GM12891 (cell line): ENCODE measurements around the gene SEPTIN2.

Source experiments
- DNase-seq: peaks from one replicate; pipeline ENCODE4 v3.0.0; 2011; ENCODE audit warnings: low spot score; ENCODE audit not compliant: insufficient read length
- FAIRE-seq: peaks from 2 replicates; lab custom pipeline; 2011; peaks lifted over from hg19 to GRCh38; lab: Jason Lieb, UNC
- PAX5 ChIP-seq: IDR thresholded peaks from 2 replicates; pipeline ENCODE4 v1.6.1; 2011; ENCODE audit warnings: low read length, moderate library complexity, mild to moderate bottlenecking; ENCODE audit not compliant: insufficient read depth, severe bottlenecking
- POLR2A ChIP-seq: IDR thresholded peaks from 2 replicates; pipeline ENCODE4 v1.6.1; 2011; ENCODE audit warnings: low read depth, low read length, control low read depth
- POLR2AphosphoS5 ChIP-seq: IDR thresholded peaks from 2 replicates; pipeline ENCODE4 v1.6.1; 2011; ENCODE audit warnings: low read depth, low read length, control low read depth
- POU2F2 ChIP-seq: IDR thresholded peaks from 2 replicates; pipeline ENCODE4 v1.6.1; 2011; ENCODE audit warnings: low read depth, mild to moderate bottlenecking, control low read depth, low read length, moderate library complexity
- SPI1 ChIP-seq: IDR thresholded peaks from 2 replicates; pipeline ENCODE4 v1.6.1; 2011; ENCODE audit warnings: low read depth, low read length, control low read depth
- TAF1 ChIP-seq: IDR thresholded peaks from 2 replicates; pipeline ENCODE4 v1.6.1; 2011; ENCODE audit warnings: low read depth, low read length, control low read depth

Gene SEPTIN2

DNA sequence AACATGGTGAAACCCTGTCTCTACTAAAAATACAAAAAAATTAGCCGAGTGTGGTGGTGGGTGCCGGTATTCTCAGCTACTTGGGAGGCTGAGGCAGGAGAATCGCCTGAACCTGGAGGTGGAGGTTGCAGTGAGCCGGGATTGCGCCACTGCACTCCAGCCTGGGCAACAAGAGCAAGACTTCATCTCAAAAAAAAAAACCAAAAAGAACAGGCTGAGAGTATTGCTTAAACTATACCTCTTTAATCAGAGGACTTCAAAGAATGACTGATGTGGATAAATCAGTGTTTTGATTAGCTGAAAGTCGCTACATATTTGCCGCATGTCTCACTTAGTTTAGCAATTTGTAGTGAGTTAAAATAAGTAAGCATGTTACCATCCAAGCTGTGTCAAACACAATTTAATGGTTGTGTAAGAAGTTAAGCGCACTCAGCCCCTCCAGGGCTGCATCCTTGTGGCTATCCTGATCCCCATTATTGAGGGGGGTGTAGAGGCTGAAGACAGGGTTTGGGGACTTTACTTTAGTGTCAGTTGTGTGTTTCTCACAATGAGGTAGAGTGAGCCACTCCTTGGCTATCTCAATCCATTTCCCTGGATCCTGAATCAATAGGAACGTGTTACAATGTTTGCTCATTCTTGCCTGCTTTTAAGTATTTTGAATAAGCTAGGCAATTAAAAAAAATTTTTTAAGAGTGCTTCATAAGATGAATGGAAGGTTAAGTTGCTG is 29.4 kb downstream of the SEPTIN2 start:
- DNase-seq, result no peak
- FAIRE-seq, result no peak
- TF ChIP-seq POLR2AphosphoS5, result no peak
- no peak for TF ChIP-seq SPI1
- TF ChIP-seq TAF1, result no peak
- no peak for TF ChIP-seq POLR2A
- TF ChIP-seq POU2F2, result no peak
- no peak for TF ChIP-seq PAX5

DNA sequence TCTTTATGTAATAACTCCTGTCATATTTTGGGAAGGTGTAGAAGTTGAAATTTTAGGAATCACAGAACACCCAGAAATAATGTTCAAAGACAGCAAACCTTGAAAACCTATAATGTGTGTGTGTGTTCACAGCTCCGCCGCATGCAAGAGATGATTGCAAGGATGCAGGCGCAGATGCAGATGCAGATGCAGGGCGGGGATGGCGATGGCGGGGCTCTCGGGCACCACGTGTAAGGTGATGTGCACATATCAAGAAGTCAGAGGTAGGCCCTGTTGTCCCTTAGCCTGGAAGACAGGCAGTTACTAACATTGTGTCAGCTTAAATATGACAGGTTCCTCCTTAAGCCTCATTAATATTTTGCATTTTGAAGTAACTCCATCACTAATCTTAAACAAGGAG is 34.2 kb downstream of the SEPTIN2 start:
- no peak for TF ChIP-seq TAF1
- TF ChIP-seq POLR2A, result no peak
- TF ChIP-seq SPI1, result no peak
- no peak for TF ChIP-seq POU2F2
- no peak for TF ChIP-seq PAX5
- no peak for FAIRE-seq

DNA sequence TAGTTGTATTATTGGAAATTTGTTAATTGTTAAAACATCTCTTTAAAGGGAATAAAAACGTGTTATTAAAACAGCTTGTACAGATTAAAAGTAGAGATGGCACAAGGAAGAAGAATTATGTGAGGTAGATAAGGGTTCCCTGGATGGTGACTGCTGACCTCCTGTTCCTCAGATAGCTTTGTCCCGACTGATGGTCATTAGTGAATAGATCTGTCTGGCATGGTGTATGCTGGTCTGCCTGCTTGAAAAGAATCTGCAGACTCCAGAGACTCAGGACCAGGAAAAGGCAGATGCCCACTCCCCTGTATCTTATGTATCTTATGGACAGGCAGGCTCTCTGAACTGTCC is 34.8 kb downstream of the SEPTIN2 start:
- DNase-seq (no peak), FAIRE-seq (no peak)

More for the DNA sequence above, 34.2 kb downstream of the SEPTIN2 start:
- DNase-seq, result no peak

DNA sequence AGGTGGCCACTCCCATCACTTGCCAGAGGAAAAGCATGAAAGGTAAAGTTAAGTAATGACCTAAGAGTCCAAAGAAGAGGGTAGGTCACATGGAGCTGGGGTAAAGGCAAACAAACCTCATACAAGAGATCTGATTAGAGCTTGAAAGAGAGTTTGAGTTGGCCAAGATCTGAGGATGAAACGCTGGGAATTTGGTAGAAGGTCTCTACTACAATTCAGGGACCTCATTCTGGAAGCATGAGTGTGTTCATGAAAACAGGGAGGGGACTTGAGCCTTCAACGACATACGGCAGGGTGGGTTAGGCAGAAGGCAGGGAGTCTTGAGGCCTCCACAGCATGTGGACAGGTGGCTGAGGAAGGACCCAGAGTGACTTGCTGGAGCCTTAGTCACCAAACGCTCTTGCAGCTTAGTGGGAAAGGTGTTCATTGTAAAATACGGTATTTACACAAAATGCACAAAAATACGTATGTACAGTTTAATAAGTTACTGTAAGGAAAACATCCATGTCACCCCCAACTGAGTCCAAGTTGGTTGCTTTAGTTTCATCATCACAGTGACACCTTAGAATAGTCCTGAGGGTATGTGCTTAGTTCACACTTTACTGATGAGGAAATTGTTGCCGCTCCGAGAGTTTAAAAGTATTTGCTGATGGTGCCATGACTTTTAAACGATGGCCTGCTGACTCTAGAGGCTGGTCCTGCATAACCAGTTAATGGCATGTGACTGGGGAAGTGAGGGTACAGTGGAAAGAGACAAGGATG is 35.3 kb downstream of the SEPTIN2 start:
- FAIRE-seq (no peak), DNase-seq (no peak)
- TF ChIP-seq TAF1 (no peak), POU2F2 (no peak), PAX5 (no peak), POLR2A (no peak)

More for the DNA sequence above, 34.8 kb downstream of the SEPTIN2 start:
- TF ChIP-seq TAF1 (no peak), POU2F2 (no peak), PAX5 (no peak), POLR2A (no peak), POLR2AphosphoS5 (no peak), SPI1 (no peak)

DNA sequence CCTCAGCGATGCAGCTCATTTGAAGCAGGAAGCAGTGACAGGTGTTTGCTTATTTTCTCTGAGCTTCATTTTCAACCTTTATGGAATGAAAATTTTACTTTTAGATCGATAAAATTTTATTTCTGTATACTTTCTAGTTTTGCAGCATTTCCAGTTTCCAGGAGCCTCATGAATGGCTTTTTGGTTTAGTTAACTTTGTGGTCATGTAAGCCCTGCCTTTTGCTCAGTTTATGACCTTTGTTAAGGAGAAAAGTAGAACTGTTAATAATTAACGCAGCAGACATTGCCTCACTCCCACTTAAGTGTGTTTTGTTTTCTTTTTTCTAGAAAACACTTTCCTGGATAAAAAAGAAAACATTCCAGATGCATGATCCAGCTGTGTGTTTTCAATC is 35.9 kb downstream of the SEPTIN2 start:
- FAIRE-seq (no peak), DNase-seq (no peak)
- TF ChIP-seq TAF1 (no peak), POLR2A (no peak), PAX5 (no peak), POU2F2 (no peak), POLR2AphosphoS5 (no peak), SPI1 (no peak)

DNA sequence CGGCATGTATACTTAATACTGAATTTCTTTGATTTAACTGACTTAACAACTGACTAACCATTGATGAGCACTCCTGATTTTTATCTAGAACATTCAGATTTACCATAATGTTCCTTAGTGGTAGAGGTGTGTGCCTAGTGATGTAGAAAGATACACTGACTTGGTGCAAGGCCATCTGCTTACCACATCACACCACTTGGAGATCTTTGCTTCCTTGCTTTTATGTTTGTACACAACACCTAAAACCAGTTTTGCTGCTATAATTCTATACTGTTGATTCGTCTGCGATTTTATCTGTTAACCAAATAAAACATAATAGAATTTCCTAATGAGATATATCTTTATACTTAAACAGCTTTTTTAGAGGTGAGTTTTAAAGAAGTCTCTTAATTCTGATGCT is 36.5 kb downstream of the SEPTIN2 start:
- no peak for FAIRE-seq
- DNase-seq, result no peak
- TF ChIP-seq TAF1 (no peak), SPI1 (no peak), PAX5 (no peak), POLR2AphosphoS5 (no peak), POLR2A (no peak), POU2F2 (no peak)

DNA sequence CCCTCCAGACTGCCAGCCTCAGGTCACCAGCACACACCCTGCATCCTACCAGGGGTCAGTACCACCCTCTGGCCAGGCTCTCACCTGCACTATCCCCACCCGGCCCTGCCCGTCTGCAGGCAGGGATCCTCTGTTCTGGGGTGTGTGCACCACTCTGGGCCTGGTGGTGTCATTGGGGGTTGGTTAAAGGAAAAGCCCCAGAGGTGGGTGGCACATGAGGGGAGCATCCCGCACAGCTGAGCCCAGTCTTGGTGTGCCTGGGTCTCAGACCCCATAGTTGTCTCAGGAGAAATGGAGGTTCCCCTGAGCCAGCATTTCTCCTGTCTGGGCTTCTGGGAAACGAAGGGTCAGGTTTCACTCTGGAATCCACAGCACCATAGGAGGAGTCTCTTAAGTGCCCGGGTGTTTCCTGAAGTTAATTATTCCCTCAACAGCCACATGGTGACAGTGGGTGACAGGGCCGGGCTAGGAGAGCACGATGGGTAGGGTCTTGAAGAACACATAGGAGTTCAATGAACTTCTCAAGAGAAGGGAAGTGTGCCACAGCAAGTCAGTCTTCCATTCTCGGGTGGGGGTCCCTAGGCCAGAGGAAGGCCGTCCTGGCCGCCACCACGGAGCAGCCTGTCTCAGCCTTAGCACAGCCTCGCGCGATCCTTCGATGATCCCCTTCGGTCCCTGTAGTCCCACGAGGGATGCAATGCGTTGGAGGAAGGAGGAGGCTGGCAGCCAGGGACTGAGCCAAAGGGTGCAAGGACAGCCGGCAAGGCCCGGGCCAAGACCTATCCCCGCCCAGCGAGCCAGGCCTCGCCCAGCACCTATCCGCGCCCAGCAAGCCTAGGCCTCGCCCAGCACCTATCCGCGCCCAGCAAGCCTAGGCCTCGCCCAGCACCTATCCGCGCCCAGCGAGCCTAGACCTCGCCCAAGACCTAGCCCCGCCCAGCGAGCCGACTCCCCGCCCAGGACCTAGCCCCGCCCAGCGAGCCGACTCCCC is 39.2 kb downstream of the SEPTIN2 start:
- no peak for DNase-seq
- TF ChIP-seq POLR2A (0 out of 2 replicates have a peak, but pooled peaks have one; percentile 1), POLR2AphosphoS5 (no peak)
- FAIRE-seq, result peak; percentile 80

DNA sequence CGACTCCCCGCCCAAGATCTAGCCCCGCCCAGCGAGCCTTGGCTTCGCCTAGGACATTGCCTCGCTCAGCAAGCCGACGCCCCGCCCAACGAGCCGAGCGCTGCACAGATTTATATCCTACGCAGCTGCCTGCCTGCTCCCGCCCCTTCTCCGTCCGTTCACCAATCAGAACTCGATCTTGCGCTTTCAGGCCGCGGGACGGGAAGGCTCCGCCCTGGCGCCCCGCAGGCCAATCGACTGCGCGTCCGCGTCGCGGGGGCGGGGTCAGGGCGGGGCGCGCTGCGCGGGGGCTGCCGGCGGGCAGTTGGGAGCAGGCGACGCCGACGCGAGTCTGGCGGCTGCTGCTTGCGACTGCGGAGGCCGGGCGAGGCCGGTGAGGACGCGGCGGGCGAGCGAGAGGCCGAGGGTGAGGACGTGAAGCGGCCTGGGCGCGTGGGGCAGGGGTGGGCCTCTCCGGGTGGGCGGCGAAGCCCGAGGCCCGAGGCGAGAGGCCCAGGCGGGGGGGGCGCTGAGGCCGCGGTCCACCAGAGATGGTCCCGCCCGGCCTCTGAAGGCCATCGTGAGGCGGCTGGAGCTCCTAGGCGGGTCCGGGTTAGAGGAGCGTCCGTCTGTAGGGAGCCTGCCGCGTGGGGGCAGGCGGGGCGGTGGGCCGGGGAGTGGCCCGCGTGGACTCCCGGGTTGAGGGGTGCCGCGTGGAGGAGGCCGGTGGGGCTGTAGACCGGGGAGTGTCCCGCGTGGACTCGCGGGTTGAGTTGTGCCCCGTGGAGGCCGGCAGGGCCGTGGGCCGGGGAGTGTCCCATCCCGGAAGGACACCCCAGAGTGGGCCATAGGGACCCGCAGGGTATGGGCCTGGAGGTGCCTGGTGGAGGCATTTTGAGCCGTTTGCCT is 40.5 kb downstream of the SEPTIN2 start, which contains the start of gene FARP2:
Gene FARP2 (plus strand): TSS at position 303 of the 888 bp plus-strand sequence. CDS start 16,823 bp downstream, outside the sequence.
- FAIRE-seq (peak; percentile 96), DNase-seq (peak; percentile 74)
- TF ChIP-seq POU2F2 (no peak), SPI1 (no peak), TAF1 (peak; percentile 90), POLR2AphosphoS5 (peak; percentile 87), POLR2A (peak; percentile 76), PAX5 (no peak)

DNA sequence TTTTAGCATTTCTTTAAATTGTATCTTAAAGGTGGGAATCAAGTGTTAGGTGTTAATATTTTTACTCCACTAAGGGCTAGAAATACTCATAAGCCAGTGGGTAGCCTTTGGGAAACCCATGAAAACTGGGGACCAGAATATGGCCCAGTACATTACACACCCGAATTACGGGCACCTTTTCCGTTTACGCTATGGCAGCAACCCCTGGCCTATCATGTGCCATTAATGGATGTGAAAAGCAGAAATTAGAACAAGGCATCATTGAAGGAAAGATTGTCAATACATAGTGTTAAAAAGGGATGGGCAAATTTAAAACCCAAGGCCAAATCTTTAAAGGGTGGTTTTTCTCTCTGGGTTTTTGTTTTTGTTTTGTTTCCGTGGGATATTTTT is 41.1 kb downstream of the SEPTIN2 start:
- FAIRE-seq (no peak), DNase-seq (no peak)
- TF ChIP-seq POU2F2 (no peak), POLR2A (no peak), SPI1 (no peak), POLR2AphosphoS5 (no peak), PAX5 (no peak), TAF1 (no peak)
